Measurements from ENCODE around the gene TSPAN7. TPM values are rescaled to one million over a fixed set of nuclear protein-coding genes. Genes with fewer than 3 reads are reported as not detected.

Gene TSPAN7
- total RNA-seq, 5 donors from 2014 or later (not counting 1 experiment from before 2014, with no cell fraction given), result 0.62 to 1.3 (median 0.73) TPM; not detected in 2

DNA sequence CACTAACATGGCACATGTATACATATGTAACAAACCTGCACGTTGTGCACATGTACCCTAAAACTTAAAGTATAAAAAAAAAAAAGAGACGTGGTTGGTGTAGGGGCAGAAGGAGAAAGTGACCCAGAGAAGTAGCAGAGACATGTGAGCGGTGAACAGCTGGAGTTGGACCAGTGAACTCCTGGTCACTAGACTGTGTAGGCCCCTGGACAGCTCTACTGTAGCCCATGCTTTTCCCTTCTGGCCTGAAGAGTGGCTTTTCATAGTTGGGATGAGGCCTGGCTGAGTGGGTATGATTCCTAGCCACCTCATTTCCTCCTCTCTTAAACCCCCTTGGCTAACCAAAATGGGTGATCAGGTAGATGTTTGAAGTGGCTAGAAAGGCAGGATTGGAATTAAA lies 16.4 kb downstream of the TSPAN7 start:
- CTCF ChIA-PET, result no interaction called here
- Mint-ChIP-seq H3K4me1 (no peaks in the 10 kb centered on the region), H3K27me3 (peaks cover 0 to 20% of the 10 kb centered on the region in 2 donors), H3K9me3 (no peaks in the 10 kb centered on the region), H3K36me3 (no peaks in the 10 kb centered on the region), H3K27ac (no peak overlapping the region), H3K4me3 (no peak overlapping the region)
- DNase-seq (no peak), ATAC-seq (replicated peaks in 1 of 4) (no peak)
- POLR2A ChIA-PET, result no interaction called here
- H3K9me3 ChIP-seq, result no peaks in the 10 kb centered on the region
- H3K4me3 ChIP-seq (ENCODE audit: control insufficient read depth in 1 of 2, extremely low read depth in 1 of 2, low read length in 1 of 2), result no peak overlapping the region
- no CpG with 5 or more reads among the region's 3 CpGs for WGBS (ENCODE audit: insufficient coverage)
- H3K36me3 ChIP-seq (ENCODE audit: control insufficient read depth in 2 of 2, extremely low read depth in 1 of 2, insufficient read depth in 1 of 2, low read length in 1 of 2), result no peaks in the 10 kb centered on the region
- H3K4me1 ChIP-seq (ENCODE audit: control insufficient read depth in 1 of 2, extremely low read depth in 1 of 2, insufficient read depth in 2 of 2, low read length in 2 of 2), result no peaks in the 10 kb centered on the region
- no peak overlapping the region for H3K27ac ChIP-seq (ENCODE audit: low read length)
- H3K27me3 ChIP-seq (replicated peaks in 1 of 2; ENCODE audit: control insufficient read depth in 2 of 2, extremely low read depth in 1 of 2, insufficient read depth in 2 of 2, low read length in 1 of 2), result no peaks in the 10 kb centered on the region

DNA sequence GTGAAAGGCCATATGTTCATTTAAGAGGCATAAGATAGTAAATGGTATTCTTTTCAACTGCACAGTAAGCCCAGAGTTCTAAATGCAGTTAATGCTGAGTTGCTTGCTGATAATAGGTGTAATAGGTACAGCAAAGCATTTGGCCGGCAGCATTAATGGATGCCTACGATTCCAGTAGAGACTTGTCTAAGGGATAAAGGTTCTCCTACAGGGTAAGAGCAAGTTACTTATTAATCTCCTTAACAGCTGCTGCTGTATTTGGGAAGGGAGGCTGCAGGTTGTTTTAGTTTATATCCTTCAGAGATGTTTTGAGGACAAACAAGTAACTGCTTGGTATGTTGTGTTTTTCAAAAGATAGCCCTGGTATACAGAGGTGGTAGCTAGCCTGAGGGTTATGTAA lies 16.8 kb downstream of the TSPAN7 start:
- H3K4me1 Mint-ChIP-seq, result no peaks in the 10 kb centered on the region
- POLR2A ChIA-PET, result no interaction called here

DNA sequence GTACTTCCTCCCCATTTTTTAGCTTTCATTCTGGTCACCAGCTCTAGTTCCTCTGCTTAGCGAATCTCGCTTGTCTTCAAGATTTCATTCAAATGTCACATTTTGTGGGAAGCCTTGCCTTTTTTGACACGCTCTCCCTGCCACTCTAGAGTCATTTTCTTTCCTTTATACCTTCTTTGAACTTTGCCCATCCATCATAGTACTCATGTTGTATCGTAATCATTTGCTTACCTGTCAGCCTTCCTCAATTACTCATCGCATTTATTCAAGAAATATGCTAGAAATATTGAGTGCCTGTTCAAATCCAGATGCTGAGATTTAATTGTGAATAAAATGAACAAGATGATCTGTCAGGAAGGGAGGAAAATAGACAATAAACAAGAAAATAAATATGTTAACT lies 21.8 kb downstream of the TSPAN7 start:
- no peaks in the 10 kb centered on the region for H3K4me1 Mint-ChIP-seq
- WGBS (ENCODE audit: insufficient coverage), result 20% methylated on average over 1 of the region's 5 CpGs
- Histone ChIP-seq H3K4me3 (ENCODE audit: control insufficient read depth in 1 of 2, extremely low read depth in 1 of 2, low read length in 1 of 2) (no peak overlapping the region), H3K9me3 (no peaks in the 10 kb centered on the region), H3K27me3 (replicated peaks in 1 of 2; ENCODE audit: control insufficient read depth in 2 of 2, extremely low read depth in 1 of 2, insufficient read depth in 2 of 2, low read length in 1 of 2) (no peaks in the 10 kb centered on the region), H3K4me1 (ENCODE audit: control insufficient read depth in 1 of 2, extremely low read depth in 1 of 2, insufficient read depth in 2 of 2, low read length in 2 of 2) (no peaks in the 10 kb centered on the region), H3K27ac (ENCODE audit: low read length) (no peak overlapping the region), H3K36me3 (ENCODE audit: control insufficient read depth in 2 of 2, extremely low read depth in 1 of 2, insufficient read depth in 1 of 2, low read length in 1 of 2) (no peaks in the 10 kb centered on the region)
- H3K4me3 Mint-ChIP-seq, result no peak overlapping the region
- no peak overlapping the region for H3K27ac Mint-ChIP-seq
- no peaks in the 10 kb centered on the region for H3K36me3 Mint-ChIP-seq
- POLR2A ChIA-PET, result no interaction called here
- CTCF ChIA-PET, result no interaction called here
- DNase-seq, result no peak
- peaks cover 0 to 18% of the 10 kb centered on the region in 2 donors for H3K27me3 Mint-ChIP-seq
- ATAC-seq (replicated peaks in 1 of 4), result no peak
- no peaks in the 10 kb centered on the region for H3K9me3 Mint-ChIP-seq

More for the DNA sequence above, 16.8 kb downstream of the TSPAN7 start:
- ATAC-seq (replicated peaks in 1 of 4) (no peak), DNase-seq (no peak)
- no peak overlapping the region for H3K4me3 Mint-ChIP-seq
- H3K4me1 ChIP-seq (ENCODE audit: control insufficient read depth in 1 of 2, extremely low read depth in 1 of 2, insufficient read depth in 2 of 2, low read length in 2 of 2), result no peaks in the 10 kb centered on the region
- H3K9me3 Mint-ChIP-seq, result no peaks in the 10 kb centered on the region
- H3K4me3 ChIP-seq (ENCODE audit: control insufficient read depth in 1 of 2, extremely low read depth in 1 of 2, low read length in 1 of 2), result no peak overlapping the region
- CTCF ChIA-PET, result no interaction called here
- H3K27ac Mint-ChIP-seq, result no peak overlapping the region
- no peak overlapping the region for H3K27ac ChIP-seq (ENCODE audit: low read length)
- H3K27me3 ChIP-seq (replicated peaks in 1 of 2; ENCODE audit: control insufficient read depth in 2 of 2, extremely low read depth in 1 of 2, insufficient read depth in 2 of 2, low read length in 1 of 2), result no peaks in the 10 kb centered on the region
- H3K36me3 Mint-ChIP-seq, result no peaks in the 10 kb centered on the region
- no peaks in the 10 kb centered on the region for H3K36me3 ChIP-seq (ENCODE audit: control insufficient read depth in 2 of 2, extremely low read depth in 1 of 2, insufficient read depth in 1 of 2, low read length in 1 of 2)
- peaks cover 0 to 20% of the 10 kb centered on the region in 2 donors for H3K27me3 Mint-ChIP-seq
- WGBS (ENCODE audit: insufficient coverage), result no CpG with 5 or more reads among the region's 2 CpGs
- H3K9me3 ChIP-seq, result no peaks in the 10 kb centered on the region

DNA sequence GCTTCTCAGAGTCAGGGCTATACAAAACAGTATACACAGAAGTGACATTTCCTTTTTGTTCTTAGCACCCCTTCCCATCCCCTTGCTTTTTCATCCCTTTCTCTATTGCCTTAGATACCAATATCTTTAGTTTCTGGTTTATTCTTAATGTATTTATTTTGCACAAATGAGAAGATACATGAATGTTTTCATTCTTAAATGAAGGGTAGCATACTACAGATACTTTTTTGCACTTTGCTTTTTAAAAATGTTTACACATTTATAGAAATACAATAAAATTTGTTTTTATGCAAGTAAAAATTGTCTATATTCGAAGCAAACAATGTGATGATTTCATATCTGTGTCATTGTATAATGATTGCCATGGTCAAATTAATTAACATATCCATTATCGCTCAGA lies 33.1 kb downstream of the TSPAN7 start:
- no peaks in the 10 kb centered on the region for H3K4me1 Mint-ChIP-seq
- Histone ChIP-seq H3K4me1 (ENCODE audit: control insufficient read depth in 1 of 2, extremely low read depth in 1 of 2, insufficient read depth in 2 of 2, low read length in 2 of 2) (no peaks in the 10 kb centered on the region), H3K27ac (ENCODE audit: low read length) (no peak overlapping the region), H3K4me3 (ENCODE audit: control insufficient read depth in 1 of 2, extremely low read depth in 1 of 2, low read length in 1 of 2) (no peak overlapping the region), H3K27me3 (replicated peaks in 1 of 2; ENCODE audit: control insufficient read depth in 2 of 2, extremely low read depth in 1 of 2, insufficient read depth in 2 of 2, low read length in 1 of 2) (no peaks in the 10 kb centered on the region), H3K9me3 (no peaks in the 10 kb centered on the region), H3K36me3 (ENCODE audit: control insufficient read depth in 2 of 2, extremely low read depth in 1 of 2, insufficient read depth in 1 of 2, low read length in 1 of 2) (no peaks in the 10 kb centered on the region)
- H3K4me3 Mint-ChIP-seq, result no peak overlapping the region
- no peak overlapping the region for H3K27ac Mint-ChIP-seq
- DNase-seq, result no peak
- no CpG with 5 or more reads among the region's 2 CpGs for WGBS (ENCODE audit: insufficient coverage)
- peaks cover 3 to 37% of the 10 kb centered on the region in 2 donors for H3K27me3 Mint-ChIP-seq
- no peak for ATAC-seq (replicated peaks in 1 of 4)
- no peaks in the 10 kb centered on the region for H3K9me3 Mint-ChIP-seq
- H3K36me3 Mint-ChIP-seq, result no peaks in the 10 kb centered on the region
- POLR2A ChIA-PET, result no interaction called here
- CTCF ChIA-PET, result no interaction called here

DNA sequence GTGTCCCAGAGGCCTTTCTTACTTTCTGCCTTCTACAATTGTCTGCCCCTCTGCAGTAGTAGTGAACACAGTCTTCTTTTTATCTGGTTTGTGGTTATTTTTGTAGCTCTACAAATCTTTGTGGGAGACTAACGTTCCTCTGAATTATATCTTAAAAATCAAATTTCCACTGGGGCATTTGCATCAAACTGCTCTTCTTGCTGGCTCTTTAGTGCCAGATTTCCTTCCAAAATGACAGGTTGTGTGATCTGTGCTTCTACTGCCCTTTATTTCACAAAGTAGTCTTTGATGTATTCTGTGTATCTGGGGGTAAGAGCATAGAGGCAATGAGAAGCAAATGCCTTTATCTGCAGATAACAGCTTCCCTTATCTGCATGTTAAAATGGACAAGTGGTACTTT lies 34.5 kb downstream of the TSPAN7 start:
- no peaks in the 10 kb centered on the region for H3K27me3 ChIP-seq (replicated peaks in 1 of 2; ENCODE audit: control insufficient read depth in 2 of 2, extremely low read depth in 1 of 2, insufficient read depth in 2 of 2, low read length in 1 of 2)
- ATAC-seq (replicated peaks in 1 of 4) (no peak), DNase-seq (no peak)
- no peaks in the 10 kb centered on the region for H3K36me3 ChIP-seq (ENCODE audit: control insufficient read depth in 2 of 2, extremely low read depth in 1 of 2, insufficient read depth in 1 of 2, low read length in 1 of 2)
- peaks cover 3 to 39% of the 10 kb centered on the region in 2 donors for H3K27me3 Mint-ChIP-seq
- H3K9me3 Mint-ChIP-seq, result no peaks in the 10 kb centered on the region
- WGBS (ENCODE audit: insufficient coverage), result no CpG with 5 or more reads among the region's 1 CpG
- no peak overlapping the region for H3K4me3 Mint-ChIP-seq
- no peak overlapping the region for H3K27ac ChIP-seq (ENCODE audit: low read length)
- no peaks in the 10 kb centered on the region for H3K9me3 ChIP-seq
- no peaks in the 10 kb centered on the region for H3K4me1 ChIP-seq (ENCODE audit: control insufficient read depth in 1 of 2, extremely low read depth in 1 of 2, insufficient read depth in 2 of 2, low read length in 2 of 2)
- H3K36me3 Mint-ChIP-seq, result no peaks in the 10 kb centered on the region
- no peak overlapping the region for H3K4me3 ChIP-seq (ENCODE audit: control insufficient read depth in 1 of 2, extremely low read depth in 1 of 2, low read length in 1 of 2)
- H3K27ac Mint-ChIP-seq, result no peak overlapping the region
- CTCF ChIA-PET, result no interaction called here
- POLR2A ChIA-PET, result interaction anchor here in 1 of 2 donors (0.7 kb wide), 1 partner anchor 888 kb away, joined by 3 read pairs; no protein-coding TSS in a partner anchor
- H3K4me1 Mint-ChIP-seq, result no peaks in the 10 kb centered on the region

DNA sequence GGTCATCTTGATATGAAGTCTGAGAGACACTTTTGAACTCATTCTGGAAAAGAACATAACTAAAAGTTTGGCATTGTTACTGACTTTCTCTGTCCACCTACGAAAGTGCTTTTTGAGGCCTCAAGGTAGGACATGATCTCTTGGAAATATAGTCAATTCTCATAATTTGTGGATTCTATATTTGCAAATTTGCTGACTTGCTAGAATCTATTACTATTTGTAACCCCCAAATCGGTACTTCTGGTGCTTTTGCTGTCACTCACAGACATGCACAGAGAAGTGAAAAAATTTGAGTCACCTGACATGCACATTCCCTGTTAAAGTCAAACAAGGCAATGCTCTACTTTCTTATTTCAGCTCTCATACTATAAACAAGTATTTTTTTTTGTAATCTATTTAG lies 35.6 kb downstream of the TSPAN7 start:
- Histone ChIP-seq H3K4me3 (ENCODE audit: control insufficient read depth in 1 of 2, extremely low read depth in 1 of 2, low read length in 1 of 2) (no peak overlapping the region), H3K9me3 (no peaks in the 10 kb centered on the region), H3K36me3 (ENCODE audit: control insufficient read depth in 2 of 2, extremely low read depth in 1 of 2, insufficient read depth in 1 of 2, low read length in 1 of 2) (no peaks in the 10 kb centered on the region), H3K4me1 (ENCODE audit: control insufficient read depth in 1 of 2, extremely low read depth in 1 of 2, insufficient read depth in 2 of 2, low read length in 2 of 2) (no peaks in the 10 kb centered on the region), H3K27me3 (replicated peaks in 1 of 2; ENCODE audit: control insufficient read depth in 2 of 2, extremely low read depth in 1 of 2, insufficient read depth in 2 of 2, low read length in 1 of 2) (no peaks in the 10 kb centered on the region), H3K27ac (ENCODE audit: low read length) (no peak overlapping the region)
- H3K4me3 Mint-ChIP-seq, result no peak overlapping the region
- CTCF ChIA-PET, result interaction anchor here in 1 of 2 donors (0.6 kb wide), 1 partner anchor 1212 kb away, joined by 4 read pairs; no protein-coding TSS in a partner anchor
- peaks cover 3 to 49% of the 10 kb centered on the region in 2 donors for H3K27me3 Mint-ChIP-seq
- H3K9me3 Mint-ChIP-seq, result no peaks in the 10 kb centered on the region
- ATAC-seq (replicated peaks in 1 of 4) (no peak), DNase-seq (no peak)
- POLR2A ChIA-PET, result no interaction called here
- H3K27ac Mint-ChIP-seq, result no peak overlapping the region
- H3K36me3 Mint-ChIP-seq, result no peaks in the 10 kb centered on the region
- WGBS (ENCODE audit: insufficient coverage), result no CpG with 5 or more reads among the region's 2 CpGs
- no peaks in the 10 kb centered on the region for H3K4me1 Mint-ChIP-seq
